Astrocyte of the cerebellum (primary cell): ENCODE measurements around the gene MMP14.

Source experiments
- DNase-seq: peaks from one replicate; pipeline ENCODE4 v3.0.0-alpha.2; 2011; ENCODE audit warnings: low read depth
- H3K4me3 ChIP-seq: 2 replicates; pipeline ENCODE4 v1.5.1; 2011; ENCODE audit warnings: mild to moderate bottlenecking, low read depth, low read length, moderate library complexity
- CTCF ChIP-seq: IDR thresholded peaks from 2 replicates; pipeline ENCODE4 v1.5.1; 2012; ENCODE audit warnings: low read length, low read depth, moderate library complexity, mild to moderate bottlenecking; ENCODE audit errors: missing control alignments
- in situ Hi-C: cut with HindIII; loops from 2 replicates; pipeline ENCODE4 v1.10.0; 2017; ENCODE audit warnings: low sequenced_read_pairs

The MMP14 gene

DNA sequence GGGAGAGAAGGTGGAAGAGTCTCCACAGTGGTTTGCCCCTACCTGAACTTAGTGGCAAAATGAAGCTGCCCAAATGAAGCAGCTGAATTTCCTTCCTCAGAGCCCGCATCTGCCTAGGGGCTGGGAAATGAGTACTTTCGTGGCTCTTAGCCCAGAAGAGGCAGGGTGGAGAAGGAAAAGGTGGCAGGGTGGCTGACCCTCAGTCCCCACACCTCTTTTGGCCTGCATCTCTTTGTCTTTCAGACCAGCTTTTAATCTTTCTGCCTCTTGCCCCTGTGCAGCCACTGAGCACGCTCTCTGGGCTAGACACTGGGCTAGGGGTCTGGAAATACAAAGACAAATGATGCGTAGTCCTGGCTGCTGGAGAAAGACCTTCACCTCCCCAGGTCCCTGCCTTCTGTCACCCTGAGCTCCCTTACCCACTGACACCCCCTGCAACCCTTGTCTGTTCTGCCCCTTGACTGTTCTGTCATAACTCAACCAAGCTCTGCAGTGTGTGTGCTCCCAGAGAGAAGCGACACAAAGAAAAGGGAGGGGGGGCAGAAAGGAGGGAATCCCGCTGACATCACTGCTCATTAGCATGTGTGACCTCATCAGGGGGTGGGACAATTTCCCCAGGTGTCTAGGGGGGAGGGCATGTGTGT, 46.3 kb downstream of the MMP14 start:
- no peak for DNase-seq
- in situ Hi-C loops: no loop called here
- no peak overlapping the region for H3K4me3 ChIP-seq
- TF ChIP-seq CTCF: no peak

DNA sequence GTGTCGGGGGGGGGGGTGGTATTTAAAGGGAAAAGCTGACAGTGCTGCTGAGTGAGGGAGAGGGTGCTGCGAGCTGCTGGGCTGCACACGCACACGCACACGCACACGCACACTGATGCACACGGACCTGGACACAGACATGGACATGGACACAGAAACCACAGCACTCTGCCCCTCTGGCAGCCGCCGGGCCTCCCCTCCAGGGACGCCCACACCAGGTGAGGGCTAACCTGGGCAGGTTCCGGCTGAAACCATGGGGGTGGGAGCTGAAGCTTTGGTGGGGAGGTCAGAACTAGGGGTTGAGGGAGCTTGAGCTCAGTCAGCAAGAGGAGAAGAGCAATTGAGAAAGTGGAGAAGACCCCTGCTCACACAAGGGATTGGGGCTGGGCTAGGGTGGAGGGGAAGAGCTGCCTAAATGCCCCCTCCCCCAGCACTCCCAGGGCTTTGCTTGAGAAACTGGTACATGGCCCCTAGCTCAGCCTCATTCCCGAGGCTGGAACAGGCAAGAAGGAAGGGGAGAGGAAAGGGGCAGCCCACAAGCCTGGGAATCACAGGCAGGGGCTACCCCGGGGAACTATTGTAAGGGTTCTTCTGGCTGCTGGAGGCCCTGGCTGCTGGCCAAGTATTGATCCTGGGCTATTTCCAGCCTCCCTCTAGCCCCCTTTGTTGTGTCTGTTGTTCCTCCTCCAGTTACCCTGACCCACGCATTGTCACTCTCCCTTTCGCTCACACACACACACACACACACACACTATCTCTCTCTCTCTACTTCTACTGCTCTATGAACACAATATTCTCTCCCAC, 47.0 kb downstream of the MMP14 start, which contains the start of gene REM2:
TSS of gene REM2 (plus strand) at position 50 of the 804 bp plus-strand sequence. CDS start at position 116, 66 bp downstream.
- no peak for TF ChIP-seq CTCF
- no peak for DNase-seq
- in situ Hi-C loops: no loop called here
- H3K4me3 ChIP-seq: no peak within 1 kb of the TSS

DNA sequence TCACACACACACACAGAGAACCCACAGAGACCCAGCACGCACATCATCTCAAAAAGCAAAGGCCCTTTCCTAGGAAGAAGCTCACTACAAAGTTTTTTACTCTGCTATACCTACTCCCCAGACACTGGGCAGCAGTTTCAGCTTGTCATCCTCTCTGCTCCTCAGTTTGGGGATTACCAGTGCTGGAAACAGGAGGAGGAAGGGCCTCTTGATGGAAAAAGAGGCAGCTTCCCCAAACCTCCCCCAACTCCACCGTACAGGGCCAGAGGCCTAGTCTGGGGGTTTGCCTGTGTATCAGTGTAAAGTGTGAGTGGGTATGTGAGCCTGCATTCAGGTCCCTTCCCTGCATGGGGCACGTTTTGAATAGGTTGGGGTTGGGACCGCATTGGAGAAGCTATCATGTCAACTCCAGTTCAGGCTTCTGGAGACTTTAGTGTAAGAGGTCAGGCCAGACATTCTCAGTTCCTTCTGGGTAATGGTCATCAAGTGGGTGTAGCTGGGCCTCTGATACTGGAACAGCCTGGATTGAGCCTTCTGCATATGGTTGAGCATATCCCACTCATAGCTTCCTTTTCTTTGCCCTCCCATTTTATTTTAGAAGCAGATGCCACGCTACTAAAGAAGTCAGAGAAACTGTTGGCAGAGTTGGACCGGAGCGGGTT, 47.8 kb downstream of the MMP14 start:
- TF ChIP-seq CTCF: no peak
- no peak for DNase-seq
- H3K4me3 ChIP-seq: no peak overlapping the region
- in situ Hi-C loops: no loop called here

GRCh38 chr14:22884738-22885523, 48.5 kb downstream of the MMP14 start:
- in situ Hi-C loops: no loop called here
- TF ChIP-seq CTCF: no peak

GRCh38 chr14:22885975-22886374, 49.6 kb downstream of the MMP14 start:
- no peak for TF ChIP-seq CTCF
- no peak for DNase-seq
- in situ Hi-C loops: no loop called here
- H3K4me3 ChIP-seq: peak overlapping the region; percentile 51

More at GRCh38 chr14:22884738-22885523, 48.5 kb downstream of the MMP14 start:
- DNase-seq: no peak
- no peak overlapping the region for H3K4me3 ChIP-seq
